Stomach (tissue), 9 donors: ENCODE measurements around the gene LYL1. TPM values are rescaled to one million over a fixed set of nuclear protein-coding genes. Genes with fewer than 3 reads are reported as not detected.

Source experiments
- DNase-seq, 2 donors: peaks; one replicate each; pipeline versions ENCODE4 v3.0.0 to v3.0.0-alpha.2; 2013 to 2019
- H3K27ac ChIP-seq, 5 donors: fragments of 200-600 bp in 4 of 5; sonication (generic) in 4 of 5; one replicate each; pipeline ENCODE4 v1.5.1; 2013 to 2019; ENCODE audit warnings: mild to moderate bottlenecking in 1 of 5, moderate library complexity in 1 of 5
- H3K27me3 ChIP-seq, 3 donors: fragments of 200-600 bp; sonication (generic); one replicate each; pipeline ENCODE4 v1.5.1; 2017 to 2019; ENCODE audit warnings: mixed run types in 1 of 3
- H3K36me3 ChIP-seq, 4 donors: fragments of 200-600 bp; sonication (generic); 1 replicate in 3 of 4; 2 replicates in 1 of 4; pipeline ENCODE4 v1.5.1; 2016 to 2019
- H3K4me1 ChIP-seq, 4 donors: fragments of 200-600 bp; sonication (generic); one replicate each; pipeline ENCODE4 v1.5.1; 2016 to 2019
- H3K4me3 ChIP-seq, 4 donors: fragments of 200-600 bp; sonication (generic) in 3 of 4; one replicate each; pipeline ENCODE4 v1.5.1; 2016 to 2019; ENCODE audit warnings: mild to moderate bottlenecking in 1 of 4
- H3K9me3 ChIP-seq, 4 donors: fragments of 200-600 bp; sonication (generic); one replicate each; pipeline ENCODE4 v1.5.1; 2016 to 2019
- CTCF ChIP-seq, 7 experiments: fragments of 450-650 bp in 4 of 7; fragments of 200-600 bp in 3 of 7; sonication (generic) in 3 of 7; IDR thresholded peaks; one replicate each; pipeline ENCODE4 v1.5.1; 2016 to 2019; ENCODE audit warnings: antibody characterized with exemption in 7 of 7, control low read depth in 2 of 7, mild to moderate bottlenecking in 1 of 7
- EP300 ChIP-seq: sonication (generic); formaldehyde crosslinking; IDR thresholded peaks from one replicate; pipeline ENCODE4 v1.6.1; 2017; ENCODE audit warnings: antibody characterized with exemption
- POLR2A ChIP-seq, 4 donors: fragments of 450-650 bp; IDR thresholded peaks; one replicate each; pipeline ENCODE4 v1.6.1; 2016; ENCODE audit warnings: antibody characterized with exemption in 4 of 4, control low read depth in 2 of 4, mild to moderate bottlenecking in 1 of 4, moderate library complexity in 1 of 4
- POLR2AphosphoS5 ChIP-seq, 3 donors: sonication (generic); formaldehyde crosslinking; IDR thresholded peaks; one replicate each; pipeline ENCODE4 v1.6.1; 2016; ENCODE audit warnings: antibody characterized with exemption in 3 of 3
- WGBS, 5 donors: extraction: QIAGEN DNeasy Blood & Tissue Kit in 3 of 5; methylation state at CpG; one replicate each; pipeline versions ENCODE4 v1.1.5 to v1.1.7; 2013 to 2018; 5-methylcytosine and 5-hydroxymethylcytosine counted together
- intact Hi-C: fragments of 100-400 bp; cut with DNase I; formaldehyde crosslinking; loops from one replicate; pipeline ENCODE4 v1.15.1; 2023; ENCODE audit warnings: low total_unique reads
- polyA plus RNA-seq, 3 donors: library from polyadenylated mRNA; stranded (reverse); fragments of 200-250 nt; gene quantifications; one replicate each; pipeline ENCODE4 v1.2.3, GENCODE V29; 2013
- total RNA-seq, 5 donors: library from RNA; depleted of rRNA; stranded (reverse); fragments of >200 nt; gene quantifications; one replicate each; pipeline versions ENCODE4 v1.1.0 to v1.2.3, GENCODE V29; 2014 to 2016
- donor health status: healthy with polysubstance abuse.
- donor health status: Bipolar disorder and iron deficiency.
- donor health status: healthy.

Gene LYL1
- total and polyA plus RNA-seq, 8 donors = 1.3 to 19.3 (median 5.0) TPM; not detected in 1

GRCh38 chr19:13139633-13140311 lies 37.1 kb upstream of the LYL1 start:
- intact Hi-C loops = no loop called here
- Histone ChIP-seq H3K4me3 (no peak overlapping the region), H3K36me3 (peaks cover 47 to 73% (median 67%) of the 10 kb centered on the region in 4 donors), H3K9me3 (no peaks in the 10 kb centered on the region), H3K4me1 (peaks cover 8 to 25% (median 11%) of the 10 kb centered on the region in 4 donors), H3K27me3 (no peaks in the 10 kb centered on the region), H3K27ac (peak overlapping the region in 1 of 5 donors; percentile 2)
- WGBS, 5 donors = 72 to 81% (median 76%) methylated on average over 9 to 11 of the region's 11 CpGs
- DNase-seq = no peak
- no peak for TF ChIP-seq CTCF (IDR thresholded peaks at IDR 0.05)
- no peak for TF ChIP-seq POLR2A (IDR thresholded peaks at IDR 0.05)

DNA sequence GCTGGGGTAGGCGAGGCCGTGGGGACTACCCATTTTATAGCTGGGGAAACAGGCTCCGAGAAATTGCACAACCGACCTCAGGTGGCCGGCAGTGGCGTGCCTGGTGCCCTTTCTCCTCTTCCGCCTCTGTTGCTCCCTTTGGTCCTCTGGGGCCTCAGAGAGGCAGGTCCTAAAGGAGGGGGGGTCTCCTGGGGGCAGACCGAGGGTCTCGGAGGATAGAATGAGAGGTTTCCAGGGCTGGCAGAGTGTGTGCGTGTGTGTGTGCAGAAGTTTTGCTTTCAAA lies 36.2 kb upstream of the LYL1 start:
- Histone ChIP-seq H3K4me3 (no peak overlapping the region), H3K9me3 (no peaks in the 10 kb centered on the region), H3K36me3 (peaks cover 38 to 64% (median 61%) of the 10 kb centered on the region in 4 donors), H3K27ac (no peak overlapping the region), H3K27me3 (no peaks in the 10 kb centered on the region), H3K4me1 (peaks cover 8 to 25% (median 14%) of the 10 kb centered on the region in 4 donors)
- intact Hi-C loops = no loop called here
- 69 to 88% (median 77%) methylated on average over 10 of the region's 10 CpGs for WGBS, 5 donors
- DNase-seq = no peak
- TF ChIP-seq POLR2A (IDR thresholded peaks at IDR 0.05) (no peak), POLR2AphosphoS5 (IDR thresholded peaks at IDR 0.05) (no peak), CTCF (IDR thresholded peaks at IDR 0.05) (no peak), EP300 (no peak)

GRCh38 chr19:13138171-13138915 lies 35.7 kb upstream of the LYL1 start:
- TF ChIP-seq EP300 (no peak), POLR2AphosphoS5 (IDR thresholded peaks at IDR 0.05) (no peak), CTCF (IDR thresholded peaks at IDR 0.05) (no peak)
- 87 to 91% (median 87%) methylated on average over 14 to 40 of the region's 40 CpGs for WGBS, 5 donors
- Histone ChIP-seq H3K4me1 (peaks cover 5 to 23% (median 12%) of the 10 kb centered on the region in 4 donors), H3K4me3 (no peak overlapping the region), H3K27ac (no peak overlapping the region), H3K36me3 (peaks cover 37 to 59% (median 57%) of the 10 kb centered on the region in 4 donors), H3K9me3 (no peaks in the 10 kb centered on the region), H3K27me3 (no peaks in the 10 kb centered on the region)
- DNase-seq = no peak
- intact Hi-C loops = no loop called here

- Histone ChIP-seq H3K36me3 (peaks cover 37 to 58% (median 56%) of the 10 kb centered on the region in 4 donors), H3K4me1 (peaks cover 0 to 25% (median 10%) of the 10 kb centered on the region in 4 donors), H3K27ac (no peak overlapping the region), H3K9me3 (no peaks in the 10 kb centered on the region), H3K4me3 (no peak overlapping the region), H3K27me3 (no peaks in the 10 kb centered on the region)
- WGBS, 5 donors = 91 to 94% (median 93%) methylated on average over 16 to 28 of the region's 28 CpGs
- DNase-seq = no peak
- TF ChIP-seq POLR2AphosphoS5 (IDR thresholded peaks at IDR 0.05) (no peak), POLR2A (IDR thresholded peaks at IDR 0.05) (no peak), EP300 (no peak), CTCF (IDR thresholded peaks at IDR 0.05) (no peak)
- intact Hi-C loops = no loop called here
Observed at GRCh38 chr19:13137290-13137794, 34.7 kb upstream of the LYL1 start.
